A549 (cell line): ENCODE results near the gene MFF. TPM values are rescaled to one million over a fixed set of nuclear protein-coding genes. Genes with fewer than 3 reads are reported as not detected.

ENCODE experiments used
- ATAC-seq, 2 experiments: fragments of 200-7000 bp in 1 of 2; fragments of >200 bp in 1 of 2; cut with Nextera tagmentation in 1 of 2; cut with Tn5 transposase in 1 of 2; 3 replicates each; pipeline versions ENCODE4 v1.8.0 to v1.9.1; 2018 to 2020; ENCODE audit warnings: mild to moderate bottlenecking in 1 of 2, moderate library complexity in 1 of 2
- CTCF ChIA-PET: fragments of 300-600 bp; sonication (Branson Sonifier 250); formaldehyde crosslinking; extraction: SDS; loops from one replicate; lab custom pipeline; 2021; ENCODE audit warnings: antibody characterized with exemption, inconsistent platforms; lab: Yijun Ruan, JAX
- POLR2A ChIA-PET: fragments of 350-600 bp; formaldehyde crosslinking; extraction: SDS; loops from one replicate; lab custom pipeline; 2021; ENCODE audit warnings: antibody characterized with exemption, inconsistent platforms; lab: Yijun Ruan, JAX
- DNase-seq, 2 experiments: peaks; one replicate each; pipeline versions ENCODE4 v3.0.0 to v3.0.0-alpha.2; 2011 to 2016; ENCODE audit warnings: low read depth in 1 of 2, low spot score in 1 of 2
- FAIRE-seq: peaks from 2 replicates; lab custom pipeline; 2011; peaks lifted over from hg19 to GRCh38; lab: Jason Lieb, UNC
- H3K27ac ChIP-seq, 2 experiments: fragments of >200 bp; sonication (Bioruptor Twin); formaldehyde crosslinking; 3 replicates each; pipeline ENCODE4 v1.5.1; 2016 to 2017
- H3K4me1 ChIP-seq: fragments of >200 bp; sonication (Bioruptor Twin); formaldehyde crosslinking; 3 replicates; pipeline ENCODE4 v1.6.1; 2016
- H3K4me2 ChIP-seq: fragments of >200 bp; sonication (Bioruptor Twin); formaldehyde crosslinking; 3 replicates; pipeline ENCODE4 v1.6.1; 2016
- H3K4me3 ChIP-seq: fragments of >200 bp; sonication (Bioruptor Twin); formaldehyde crosslinking; 3 replicates; pipeline ENCODE4 v1.5.1; 2016
- H3K9me3 ChIP-seq: fragments of >200 bp; sonication (Bioruptor Twin); formaldehyde crosslinking; 3 replicates; pipeline ENCODE4 v1.6.1; 2016
- BHLHE40 ChIP-seq: IDR thresholded peaks from 2 replicates; pipeline ENCODE4 v1.6.1; 2012; ENCODE audit warnings: low read depth, low read length, inconsistent platforms
- CEBPB ChIP-seq, 2 experiments: fragments of >200 bp in 1 of 2; sonication (Bioruptor Twin) in 1 of 2; formaldehyde crosslinking in 1 of 2; IDR thresholded peaks; 2 replicates each; pipeline ENCODE4 v1.6.1; 2012 to 2016
- CHD2 ChIP-seq: fragments of 150-350 bp; IDR thresholded peaks from 2 replicates; pipeline ENCODE4 v1.6.1; 2014; ENCODE audit warnings: low read length; ENCODE audit not compliant: partially characterized antibody
- EHF ChIP-seq: fragments of 250-450 bp; sonication (Bioruptor Pico); IDR thresholded peaks from 2 replicates; pipeline ENCODE4 v1.5.0; 2020; ENCODE audit warnings: mild to moderate bottlenecking
- EHMT2 ChIP-seq: fragments of 200-600 bp; sonication (generic); IDR thresholded peaks from 2 replicates; pipeline ENCODE4 v1.6.1; 2016; ENCODE audit warnings: antibody characterized with exemption, low read depth, mild to moderate bottlenecking, moderate library complexity
- EP300 ChIP-seq, 2 experiments: fragments of >200 bp; sonication (Bioruptor Twin); formaldehyde crosslinking; IDR thresholded peaks; 2 replicates in 1 of 2; 3 replicates in 1 of 2; pipeline ENCODE4 v1.6.1; 2016 to 2017
- ESRRA ChIP-seq: fragments of 150-350 bp; IDR thresholded peaks from 2 replicates; pipeline ENCODE4 v1.6.1; 2014; ENCODE audit warnings: mild to moderate bottlenecking, low read length, borderline replicate concordance
- FOXS1 ChIP-seq: fragments of 250-450 bp; sonication (Bioruptor Pico); IDR thresholded peaks from 2 replicates; pipeline ENCODE4 v1.5.0; 2020; ENCODE audit warnings: mild to moderate bottlenecking, moderate library complexity
- HEYL ChIP-seq: fragments of 250-450 bp; sonication (Bioruptor Pico); IDR thresholded peaks from 2 replicates; pipeline ENCODE4 v1.8.0; 2021; ENCODE audit warnings: mild to moderate bottlenecking, moderate library complexity
- HOXA7 ChIP-seq: fragments of 250-450 bp; sonication (Bioruptor Pico); IDR thresholded peaks from 2 replicates; pipeline ENCODE4 v1.5.0; 2020; ENCODE audit warnings: mild to moderate bottlenecking, moderate library complexity
- HOXB13 ChIP-seq: fragments of 250-450 bp; sonication (Bioruptor Pico); IDR thresholded peaks from 2 replicates; pipeline ENCODE4 v1.5.0; 2020; ENCODE audit warnings: low read depth, mild to moderate bottlenecking, moderate library complexity
- HOXB5 ChIP-seq: fragments of 250-450 bp; sonication (Bioruptor Pico); IDR thresholded peaks from 2 replicates; pipeline ENCODE4 v1.5.0; 2020; ENCODE audit warnings: mild to moderate bottlenecking, moderate library complexity
- JUN ChIP-seq, 2 experiments: fragments of >200 bp; sonication (Bioruptor Twin); formaldehyde crosslinking; IDR thresholded peaks; 2 replicates in 1 of 2; 3 replicates in 1 of 2; pipeline ENCODE4 v1.6.1; 2016 to 2017
- JUNB ChIP-seq: fragments of >200 bp; sonication (Bioruptor Twin); formaldehyde crosslinking; IDR thresholded peaks from 2 replicates; pipeline ENCODE4 v1.6.1; 2016
- KDM5A ChIP-seq: fragments of 200-600 bp; sonication (generic); IDR thresholded peaks from 2 replicates; pipeline ENCODE4 v1.6.1; 2016; ENCODE audit warnings: antibody characterized with exemption, mild to moderate bottlenecking
- MAZ ChIP-seq: fragments of 150-350 bp; IDR thresholded peaks from 2 replicates; pipeline ENCODE4 v1.6.1; 2014; ENCODE audit warnings: antibody characterized with exemption, low read depth, low read length, borderline replicate concordance
- NFE2L2 ChIP-seq: fragments of 150-350 bp; conservative IDR thresholded peaks from 2 replicates; pipeline ENCODE4 v1.6.1; 2014; ENCODE audit warnings: low read length
- NPAS2 ChIP-seq: fragments of 250-450 bp; sonication (Bioruptor Pico); IDR thresholded peaks from 2 replicates; pipeline ENCODE4 v1.8.0; 2022; ENCODE audit warnings: mild to moderate bottlenecking, moderate library complexity, borderline replicate concordance
- RAD21 ChIP-seq, 2 experiments: fragments of >200 bp in 1 of 2; sonication (Bioruptor Twin) in 1 of 2; formaldehyde crosslinking in 1 of 2; IDR thresholded peaks in 1 of 2; conservative IDR thresholded peaks in 1 of 2; 2 replicates in 1 of 2; 3 replicates in 1 of 2; pipeline ENCODE4 v1.6.1; 2012 to 2018; ENCODE audit warnings: inconsistent platforms in 1 of 2
- RCOR1 ChIP-seq: fragments of 150-350 bp; IDR thresholded peaks from 2 replicates; pipeline ENCODE4 v1.6.1; 2014; ENCODE audit warnings: antibody characterized with exemption, low read length, low read depth
- RNF2 ChIP-seq: fragments of 200-600 bp; sonication (generic); IDR thresholded peaks from 2 replicates; pipeline ENCODE4 v1.6.1; 2016; ENCODE audit warnings: low read depth, mild to moderate bottlenecking, antibody characterized with exemption, moderate library complexity, borderline replicate concordance
- SMC3 ChIP-seq: fragments of >200 bp; sonication (Bioruptor Twin); formaldehyde crosslinking; IDR thresholded peaks from 3 replicates; pipeline ENCODE4 v1.6.1; 2018; ENCODE audit warnings: inconsistent platforms
- SREBF2 ChIP-seq: fragments of 450-650 bp; IDR thresholded peaks from 2 replicates; pipeline ENCODE4 v1.6.1; 2014; ENCODE audit warnings: mild to moderate bottlenecking, moderate library complexity
- ZC3H11A ChIP-seq: fragments of 450-650 bp; IDR thresholded peaks from 2 replicates; pipeline ENCODE4 v1.6.1; 2014; ENCODE audit warnings: antibody characterized with exemption, mild to moderate bottlenecking
- ZFP36 ChIP-seq: fragments of 450-650 bp; IDR thresholded peaks from 2 replicates; pipeline ENCODE4 v1.6.1; 2014; ENCODE audit warnings: borderline replicate concordance; ENCODE audit not compliant: partially characterized antibody
- whole genome bisulfite sequencing: methylation state at CpG from one replicate; pipeline ENCODE4 v1.1.6; 2017; ENCODE audit errors: missing lambda C conversion rate; 5-methylcytosine and 5-hydroxymethylcytosine counted together
- polyA plus RNA-seq, 4 experiments: library from polyadenylated mRNA; depleted of rRNA in 3 of 4; stranded (reverse); fragments of >200 nt; fragmentation: RNase III in 1 of 4; extraction: RNeasy Plus Mini Kit Qiagen cat#74134 plus additional on column Dnase treatment in 1 of 4; gene quantifications; 2 replicates in 3 of 4; 3 replicates in 1 of 4; pipeline ENCODE4 v1.2.3, GENCODE V29; 2011 to 2017
- TF ChIP-seq, protein P1 (sequence below): IDR thresholded peaks from 2 replicates; pipeline ENCODE4 v1.6.1; 2012; ENCODE audit warnings: low read depth, borderline replicate concordance
- TF ChIP-seq, protein P2 (sequence below): IDR thresholded peaks from 2 replicates; pipeline ENCODE4 v1.6.1; 2012
- TF ChIP-seq, protein P3 (sequence below): fragments of >200 bp; sonication (Bioruptor Twin); formaldehyde crosslinking; IDR thresholded peaks from 3 replicates; pipeline ENCODE4 v1.5.1; 2016
- TF ChIP-seq, protein P4 (sequence below): fragments of >200 bp; sonication (Bioruptor Twin); formaldehyde crosslinking; IDR thresholded peaks from 2 replicates; pipeline ENCODE4 v1.6.1; 2016
- TF ChIP-seq, protein P5 (sequence below): fragments of 250-450 bp; sonication (Bioruptor Pico); IDR thresholded peaks from 2 replicates; pipeline ENCODE4 v1.5.0; 2020; ENCODE audit warnings: low read depth, mild to moderate bottlenecking, moderate library complexity

The MFF gene
- polyA plus RNA-seq, 2 of the 4 experiments (the other 2 are of a cell fraction): 135 to 252 TPM

DNA sequence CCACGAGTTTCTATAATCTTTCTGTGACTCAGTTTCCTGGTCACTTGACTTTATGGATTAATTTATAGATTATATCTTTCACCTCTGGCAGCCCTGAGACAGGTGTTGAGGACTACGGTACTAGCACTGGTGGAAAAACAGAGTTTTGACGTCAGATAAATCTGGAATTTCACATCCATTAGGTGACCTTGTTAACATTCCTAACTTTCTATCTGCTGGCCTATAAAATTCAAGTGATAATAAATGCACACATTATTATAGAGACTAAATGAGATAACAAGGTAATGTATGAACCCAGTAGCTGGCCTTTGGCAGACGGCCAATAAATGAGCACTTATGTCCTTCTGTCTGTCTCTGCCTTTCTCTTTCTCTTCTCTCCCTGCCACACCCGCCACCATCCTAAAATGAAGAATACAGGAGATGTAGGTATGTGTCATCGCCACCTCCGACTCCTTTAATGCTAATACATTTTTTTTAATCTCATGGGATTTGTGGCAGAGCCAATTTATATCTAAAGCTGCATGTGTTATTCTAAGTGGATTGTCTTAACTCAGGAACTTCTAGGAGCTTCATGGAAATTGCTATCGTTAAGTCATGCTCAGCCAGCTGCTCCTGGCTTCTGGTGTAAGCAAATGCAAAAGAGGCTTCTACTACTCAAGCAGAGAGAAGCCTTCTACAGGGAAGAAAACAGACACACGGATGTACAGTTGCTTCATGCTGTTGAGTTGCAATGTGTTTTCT, 51.8 kb downstream of the MFF start:
- peak in 1 of 2 experiments; percentile 53 for DNase-seq
- ChIA-PET POLR2A (interaction anchor here (0.5 kb wide), 1 partner anchor 11 kb away, joined by 6 read pairs; no protein-coding TSS in a partner anchor), CTCF (interaction anchor here (1.4 to 2.9 kb wide), 3 partner anchors 9 to 94 kb away, joined by 3 to 13 read pairs (median 3); no protein-coding TSS in a partner anchor)
- H3K27ac ChIP-seq: peak overlapping the region; percentile 95 to 99
- no peak for TF ChIP-seq NFE2L2
- TF ChIP-seq CHD2: no peak
- 0 out of 2 replicates have a peak, but pooled peaks have one; percentile 7 for TF ChIP-seq HEYL
- TF ChIP-seq SREBF2: no peak
- TF ChIP-seq CEBPB (IDR thresholded peaks at IDR 0.05): 0 out of 4 replicates have a peak, but pooled peaks of 1 of the 2 experiments have one; percentile 7
- H3K4me2 ChIP-seq: peak overlapping the region; percentile 78
- peaks cover 59% of the 10 kb centered on the region for H3K4me1 ChIP-seq
- 39% methylated on average over 9 of the region's 9 CpGs for WGBS
- peak overlapping the region; percentile 37 for H3K4me3 ChIP-seq
- peak in 1 of 2 experiments; percentile 27; a peak in 3 of 6 replicates for ATAC-seq
- FAIRE-seq: no peak
- no peaks in the 10 kb centered on the region for H3K9me3 ChIP-seq

DNA sequence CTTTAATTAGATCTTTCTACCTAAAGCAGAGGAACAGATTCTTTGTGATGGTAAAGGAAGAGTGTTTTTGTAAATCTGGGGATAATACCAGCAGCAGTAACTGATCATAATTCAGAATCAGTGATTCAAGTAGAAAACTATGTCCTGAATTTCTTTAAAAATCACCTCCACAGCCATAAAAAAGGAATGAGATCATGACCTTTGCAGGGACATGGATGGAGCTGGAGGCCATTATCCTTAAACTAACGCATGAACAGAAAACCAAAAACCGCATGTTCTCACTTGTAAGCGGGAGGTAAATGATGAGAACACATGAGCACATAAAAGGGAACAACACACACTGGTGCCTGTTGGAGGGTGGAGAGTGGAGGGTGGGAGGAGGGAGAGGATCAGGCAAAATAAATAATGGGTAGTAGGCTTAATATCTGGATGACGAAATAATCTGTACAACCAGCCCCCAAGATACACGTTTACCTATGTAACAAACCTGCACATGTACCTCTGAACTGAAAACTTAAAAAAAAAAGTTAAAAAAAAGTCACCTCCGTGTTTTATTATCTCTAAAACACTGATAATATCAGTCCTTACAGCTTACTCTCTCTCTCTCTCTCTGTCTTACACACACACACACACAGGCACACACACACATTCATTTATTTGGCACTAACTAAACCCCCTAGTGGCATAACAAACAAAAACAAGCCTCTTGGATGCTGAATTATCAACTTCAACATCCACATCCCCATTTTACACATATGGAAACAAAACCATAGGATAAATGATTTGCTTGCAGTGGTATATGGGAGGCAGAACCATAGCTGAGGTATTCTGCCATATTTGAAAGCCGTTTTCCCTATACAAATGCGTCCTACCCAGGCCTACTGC, 52.7 kb downstream of the MFF start:
- Histone ChIP-seq H3K4me3 (peak overlapping the region; percentile 37), H3K27ac (peak overlapping the region; percentile 95 to 99), H3K4me2 (peak overlapping the region; percentile 78), H3K4me1 (peaks cover 57% of the 10 kb centered on the region), H3K9me3 (no peaks in the 10 kb centered on the region)
- ChIA-PET CTCF (interaction anchor here (1.2 to 2.9 kb wide), 8 partner anchors 9 to 140 kb away, joined by 3 to 13 read pairs (median 8); partner anchors contain the start of gene SCYGR1), POLR2A (interaction anchor here (0.5 to 1.4 kb wide), 4 partner anchors 10 to 11 kb away, joined by 3 to 6 read pairs (median 4); no protein-coding TSS in a partner anchor)
- 23% methylated on average over 8 of the region's 8 CpGs for WGBS
- ATAC-seq (peak; percentile 63 to 68), FAIRE-seq (no peak), DNase-seq (peak in 1 of 2 experiments; percentile 79)
- peak in 1 of 2 experiments; percentile 25; a peak in 1 of 5 replicates for TF ChIP-seq JUN (IDR thresholded peaks at IDR 0.05)
- TF ChIP-seq EHF (CRISPR knock-in tag): no peak
- TF ChIP-seq, protein P1, sequence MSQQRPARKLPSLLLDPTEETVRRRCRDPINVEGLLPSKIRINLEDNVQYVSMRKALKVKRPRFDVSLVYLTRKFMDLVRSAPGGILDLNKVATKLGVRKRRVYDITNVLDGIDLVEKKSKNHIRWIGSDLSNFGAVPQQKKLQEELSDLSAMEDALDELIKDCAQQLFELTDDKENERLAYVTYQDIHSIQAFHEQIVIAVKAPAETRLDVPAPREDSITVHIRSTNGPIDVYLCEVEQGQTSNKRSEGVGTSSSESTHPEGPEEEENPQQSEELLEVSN: 0 out of 2 replicates have a peak, but pooled peaks have one; percentile 11
- peak in 1 of 2 experiments; percentile 32; a peak in 2 of 4 replicates for TF ChIP-seq CEBPB (IDR thresholded peaks at IDR 0.05)
- TF ChIP-seq, protein P2, sequence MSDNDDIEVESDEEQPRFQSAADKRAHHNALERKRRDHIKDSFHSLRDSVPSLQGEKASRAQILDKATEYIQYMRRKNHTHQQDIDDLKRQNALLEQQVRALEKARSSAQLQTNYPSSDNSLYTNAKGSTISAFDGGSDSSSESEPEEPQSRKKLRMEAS: no peak; the same call in 1 of the 2 replicates
- TF ChIP-seq EHMT2: no peak
- no peak for TF ChIP-seq SMC3
- no peak for TF ChIP-seq ESRRA
- TF ChIP-seq RAD21 (conservative IDR thresholded peaks at IDR 0.05 in 1 of 2, IDR thresholded peaks at IDR 0.05 in 1 of 2): peak in 1 of 2 experiments; percentile 31; a peak in 1 of 5 replicates
- TF ChIP-seq NPAS2 (CRISPR knock-in tag): no peak
- TF ChIP-seq BHLHE40: no peak
- TF ChIP-seq MAZ: no peak
- TF ChIP-seq FOXS1 (CRISPR knock-in tag): no peak
- no peak for TF ChIP-seq JUNB
- TF ChIP-seq, protein P3, sequence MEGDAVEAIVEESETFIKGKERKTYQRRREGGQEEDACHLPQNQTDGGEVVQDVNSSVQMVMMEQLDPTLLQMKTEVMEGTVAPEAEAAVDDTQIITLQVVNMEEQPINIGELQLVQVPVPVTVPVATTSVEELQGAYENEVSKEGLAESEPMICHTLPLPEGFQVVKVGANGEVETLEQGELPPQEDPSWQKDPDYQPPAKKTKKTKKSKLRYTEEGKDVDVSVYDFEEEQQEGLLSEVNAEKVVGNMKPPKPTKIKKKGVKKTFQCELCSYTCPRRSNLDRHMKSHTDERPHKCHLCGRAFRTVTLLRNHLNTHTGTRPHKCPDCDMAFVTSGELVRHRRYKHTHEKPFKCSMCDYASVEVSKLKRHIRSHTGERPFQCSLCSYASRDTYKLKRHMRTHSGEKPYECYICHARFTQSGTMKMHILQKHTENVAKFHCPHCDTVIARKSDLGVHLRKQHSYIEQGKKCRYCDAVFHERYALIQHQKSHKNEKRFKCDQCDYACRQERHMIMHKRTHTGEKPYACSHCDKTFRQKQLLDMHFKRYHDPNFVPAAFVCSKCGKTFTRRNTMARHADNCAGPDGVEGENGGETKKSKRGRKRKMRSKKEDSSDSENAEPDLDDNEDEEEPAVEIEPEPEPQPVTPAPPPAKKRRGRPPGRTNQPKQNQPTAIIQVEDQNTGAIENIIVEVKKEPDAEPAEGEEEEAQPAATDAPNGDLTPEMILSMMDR: no peak
- TF ChIP-seq, protein P4, sequence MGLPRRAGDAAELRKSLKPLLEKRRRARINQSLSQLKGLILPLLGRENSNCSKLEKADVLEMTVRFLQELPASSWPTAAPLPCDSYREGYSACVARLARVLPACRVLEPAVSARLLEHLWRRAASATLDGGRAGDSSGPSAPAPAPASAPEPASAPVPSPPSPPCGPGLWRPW: no peak
- TF ChIP-seq CHD2: no peak
- TF ChIP-seq HOXA7 (CRISPR knock-in tag): peak; percentile 61; the same call in 1 of the 2 replicates
- TF ChIP-seq ZFP36: no peak
- TF ChIP-seq ZC3H11A: no peak
- no peak for TF ChIP-seq RCOR1
- TF ChIP-seq, protein P5, sequence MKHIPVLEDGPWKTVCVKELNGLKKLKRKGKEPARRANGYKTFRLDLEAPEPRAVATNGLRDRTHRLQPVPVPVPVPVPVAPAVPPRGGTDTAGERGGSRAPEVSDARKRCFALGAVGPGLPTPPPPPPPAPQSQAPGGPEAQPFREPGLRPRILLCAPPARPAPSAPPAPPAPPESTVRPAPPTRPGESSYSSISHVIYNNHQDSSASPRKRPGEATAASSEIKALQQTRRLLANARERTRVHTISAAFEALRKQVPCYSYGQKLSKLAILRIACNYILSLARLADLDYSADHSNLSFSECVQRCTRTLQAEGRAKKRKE (CRISPR knock-in tag): peak; percentile 32; the same call in 1 of the 2 replicates
- no peak for TF ChIP-seq HOXB5
- no peak for TF ChIP-seq EP300 (IDR thresholded peaks at IDR 0.05)
- TF ChIP-seq RNF2: no peak
- peak; percentile 74; the same call in 1 of the 2 replicates for TF ChIP-seq HOXB13 (CRISPR knock-in tag)
- TF ChIP-seq NFE2L2: no peak
- no peak for TF ChIP-seq KDM5A
